HG03575 (cell line): ENCODE data around the gene HTRA2.

Source experiments
- ATAC-seq: cut with Tn5 transposase; IDR thresholded peaks from one replicate; pipeline ENCODE4 v1.9.1; 2021; ENCODE audit not compliant: unreplicated experiment, insufficient number of reproducible peaks, low FRiP score; ENCODE audit errors: extremely low read depth

Gene HTRA2

DNA sequence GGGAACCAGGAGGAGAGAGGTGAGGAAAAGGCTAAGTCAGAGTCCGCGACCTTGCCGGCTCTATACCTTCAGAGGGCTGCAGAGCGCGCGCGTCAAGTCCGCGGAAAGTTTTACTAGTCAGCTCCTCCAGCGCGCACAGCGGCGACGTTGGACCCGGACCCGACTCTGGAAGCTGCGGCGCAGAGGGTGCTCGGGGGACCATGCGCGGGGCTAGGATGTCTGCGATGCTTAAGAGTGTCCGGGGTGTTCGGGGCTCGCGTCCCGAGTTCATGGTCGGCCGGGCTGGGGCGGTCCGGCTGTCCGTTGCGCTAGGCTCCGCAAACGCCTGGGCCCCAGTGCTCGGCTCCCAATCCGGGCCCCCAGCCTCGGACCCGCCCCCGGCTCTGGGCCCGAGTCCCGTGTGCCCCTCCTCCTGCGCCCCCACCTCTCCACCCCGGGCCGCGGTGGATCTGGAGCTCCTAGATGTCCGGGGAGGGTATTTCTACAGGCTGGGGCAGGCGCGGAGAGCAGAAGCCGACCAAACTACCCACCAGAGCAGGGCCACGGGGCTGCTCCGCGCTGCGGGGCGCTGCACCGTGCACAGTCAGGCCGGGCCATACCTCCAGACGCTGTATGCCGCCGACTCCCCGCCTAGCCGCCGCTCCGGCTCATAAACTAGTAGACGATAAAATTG, 30.3 kb upstream of the HTRA2 start, which contains the start of gene LBX2:
Gene LBX2, minus strand, starts transcription at position 337 of the 673 bp plus-strand sequence. Its CDS starts 66 bp downstream, at position 271.
- no peak for ATAC-seq

DNA sequence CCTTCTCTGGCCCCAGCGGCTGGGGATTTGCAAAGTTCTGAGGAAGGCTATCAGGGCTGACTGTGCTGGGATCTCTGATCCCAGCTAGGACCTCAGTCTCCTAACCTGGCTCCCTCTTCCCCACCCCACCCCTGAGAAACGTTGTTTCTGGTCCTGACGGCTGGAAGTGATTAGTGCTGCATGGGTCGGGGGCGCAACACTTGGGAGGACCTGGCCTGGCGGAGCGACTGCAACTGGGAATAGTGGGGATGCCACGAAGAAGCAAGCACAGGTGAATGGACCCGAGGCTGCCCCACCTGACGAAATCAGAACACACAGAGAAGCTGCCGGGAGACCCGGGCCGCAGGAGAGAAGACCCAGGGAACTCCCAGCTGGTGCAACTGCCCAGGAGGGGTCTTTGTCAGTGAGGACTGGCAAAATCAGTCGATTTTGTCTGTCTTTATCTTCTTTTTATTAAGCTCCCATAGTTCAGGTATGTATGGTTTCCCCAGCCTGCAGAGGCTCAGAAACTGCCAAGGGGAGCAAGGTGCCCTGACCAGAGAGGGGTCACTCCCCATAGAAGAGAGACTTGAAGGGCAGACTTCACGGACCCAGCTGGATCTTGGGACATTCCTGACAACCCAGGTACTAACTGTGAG, 29.7 kb upstream of the HTRA2 start:
- no peak for ATAC-seq

DNA sequence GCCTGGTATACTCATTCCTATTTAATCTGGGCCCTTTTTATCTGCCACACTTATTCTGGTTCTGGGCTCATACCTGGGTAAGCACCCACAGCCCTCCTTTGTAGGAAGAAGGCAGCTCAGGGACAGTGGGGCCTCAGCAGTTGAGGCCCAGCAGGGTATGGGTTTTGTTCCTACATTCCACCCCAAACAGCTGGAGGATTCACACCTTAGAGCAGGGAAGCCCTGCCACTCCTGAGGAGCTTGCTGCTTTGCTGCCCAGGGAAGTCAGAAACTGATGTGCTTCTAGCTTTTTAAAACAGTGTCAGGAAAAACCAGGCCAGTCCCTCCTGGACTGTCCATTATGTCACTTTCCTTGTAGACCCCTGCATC, 29.2 kb upstream of the HTRA2 start:
- no peak for ATAC-seq

DNA sequence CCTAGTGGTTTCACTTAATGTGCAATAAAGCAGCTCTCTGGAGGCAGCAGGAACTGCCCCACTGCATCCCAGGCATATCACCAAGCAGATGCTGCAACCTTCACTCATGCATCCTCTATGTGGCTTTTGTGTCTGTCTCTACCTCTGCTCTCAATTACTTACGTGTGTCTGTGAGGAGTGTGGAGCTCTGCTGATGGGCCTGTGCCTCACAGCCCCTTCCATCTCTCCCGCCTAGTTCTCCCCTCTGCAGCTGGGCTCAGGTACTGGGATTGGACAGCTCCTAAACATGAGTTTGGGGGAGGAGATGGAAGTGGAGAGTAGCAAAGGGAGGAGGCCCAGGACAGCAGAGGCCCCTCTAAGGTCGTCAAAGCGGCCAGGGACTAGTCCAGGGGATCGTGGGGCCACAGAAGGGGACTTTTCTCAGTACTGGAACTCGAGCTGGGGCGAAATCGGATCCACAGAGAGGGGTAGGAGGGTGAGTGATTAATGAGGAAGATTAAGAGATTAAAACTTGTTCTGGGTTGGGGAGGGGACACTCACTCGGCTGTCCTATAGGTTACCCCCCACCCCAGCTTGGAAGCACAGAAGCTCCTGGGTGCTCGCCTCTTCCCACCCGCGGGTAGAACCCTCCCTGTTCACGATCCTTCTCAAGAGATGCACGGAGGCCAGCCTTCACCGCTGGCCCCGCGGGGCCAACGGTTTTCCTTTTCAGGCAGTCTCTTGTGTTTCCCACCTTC, 28.2 kb upstream of the HTRA2 start:
- ATAC-seq, result no peak

DNA sequence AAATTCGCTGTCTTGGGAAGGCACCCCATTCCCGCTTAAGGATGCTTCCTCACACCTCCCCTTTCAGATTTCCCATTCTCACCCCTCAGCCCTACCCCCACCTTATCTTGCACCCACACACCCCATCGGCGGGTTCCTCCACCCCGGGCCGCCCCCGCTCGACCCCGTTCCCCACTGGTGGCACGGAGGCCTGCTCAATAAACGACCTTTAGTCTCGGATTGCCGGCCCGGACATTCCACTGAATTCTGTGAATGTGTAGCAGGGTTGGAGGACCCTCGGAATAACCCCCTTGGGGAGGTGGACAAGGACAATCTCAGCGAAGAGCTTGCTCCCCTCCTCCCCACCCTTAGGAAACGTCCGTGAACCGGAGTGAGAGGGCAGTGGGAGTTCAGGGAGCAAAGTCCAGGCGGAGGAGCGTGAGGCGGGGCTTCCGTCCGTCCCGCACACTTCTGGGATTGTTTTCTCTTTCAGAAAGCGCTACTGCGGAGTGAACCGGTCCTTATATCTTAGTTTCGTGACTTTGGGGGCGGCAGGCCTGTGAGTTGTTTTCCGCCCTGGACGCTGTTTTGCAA, 27.5 kb upstream of the HTRA2 start:
- ATAC-seq, result no peak

DNA sequence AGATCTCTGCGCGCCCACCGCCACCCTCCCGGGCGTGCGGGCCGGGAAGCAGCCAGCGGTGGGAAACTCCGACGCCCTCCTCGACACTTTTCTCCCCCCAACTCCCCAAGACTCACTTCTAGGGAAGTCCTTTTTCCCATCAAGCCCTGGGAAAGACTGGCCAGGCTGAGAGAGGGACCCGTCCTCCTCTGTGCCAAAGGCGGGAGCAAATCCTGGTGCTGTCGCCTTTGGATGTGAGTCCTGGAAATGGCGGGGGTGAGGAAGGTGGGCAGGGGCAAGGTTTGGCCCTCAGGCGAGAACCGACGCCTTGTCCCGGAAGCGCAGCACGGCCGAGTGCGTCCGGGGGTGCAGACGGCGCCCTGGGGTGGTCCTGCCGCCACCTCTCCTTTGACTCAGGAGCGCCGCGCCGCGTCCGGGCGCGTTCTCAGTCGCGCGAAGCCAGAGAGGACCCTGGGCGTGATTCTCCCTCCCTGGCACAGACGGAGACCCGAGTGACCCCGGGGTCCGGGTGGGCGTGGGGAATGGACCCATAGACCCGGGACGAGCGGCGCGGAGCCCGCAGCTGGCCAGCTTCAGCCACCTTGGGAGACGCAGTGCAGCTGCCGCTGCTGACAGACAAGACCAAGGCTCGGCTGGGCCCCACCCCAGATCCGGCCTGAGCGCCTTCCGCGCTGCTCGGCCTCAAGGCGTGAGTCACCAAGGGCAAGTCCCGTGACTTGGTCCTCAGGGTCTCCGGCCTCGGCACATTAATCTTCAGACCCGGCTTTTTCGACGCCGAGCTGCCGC, 26.8 kb upstream of the HTRA2 start:
- no peak for ATAC-seq

DNA sequence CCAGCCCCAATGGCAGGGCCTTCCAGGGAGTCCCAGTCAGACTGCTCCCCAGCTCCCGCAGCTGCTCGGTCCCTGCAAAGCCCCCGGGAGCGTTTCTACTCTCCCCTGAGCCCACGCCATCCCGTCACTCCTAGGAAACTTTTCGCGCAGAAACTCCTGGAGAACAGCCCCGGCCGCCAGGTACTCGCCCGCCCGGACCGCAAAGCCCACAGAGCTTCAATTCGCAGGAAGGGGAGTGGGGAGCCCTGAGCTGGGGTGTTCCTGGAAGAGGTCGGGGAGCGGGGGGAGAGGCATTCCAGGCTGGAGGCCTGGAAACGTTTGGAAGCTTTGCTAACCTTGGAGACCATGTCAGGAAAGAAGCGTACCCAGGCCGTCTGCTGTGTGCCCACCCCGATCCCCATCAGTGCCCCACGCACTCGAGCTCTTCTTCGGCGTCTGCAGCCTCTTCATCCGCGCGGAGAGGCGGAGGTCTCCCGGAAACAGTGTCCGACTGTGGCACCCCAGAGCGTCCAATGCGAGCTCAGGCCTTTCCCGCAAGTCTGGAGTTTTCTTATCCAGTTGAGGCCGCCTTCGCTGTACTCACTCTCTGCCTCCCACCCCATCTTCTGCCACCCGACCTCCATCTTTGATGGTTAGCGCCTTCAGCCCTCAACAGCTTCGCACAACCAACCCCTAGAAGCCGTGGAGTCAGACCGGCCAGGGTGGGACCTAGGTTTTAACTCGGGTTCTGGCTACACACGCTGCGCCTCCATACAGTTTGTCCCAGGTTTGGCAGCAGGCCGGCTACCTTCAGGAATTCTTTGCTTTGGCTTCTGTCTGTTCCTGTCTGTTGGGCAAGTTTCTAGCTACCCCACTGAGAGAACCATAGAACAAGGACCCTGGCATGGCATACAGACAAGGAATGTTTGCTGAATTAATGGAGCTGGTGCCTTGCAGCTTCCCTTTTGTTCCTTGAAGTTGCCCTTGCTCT, 25.9 kb upstream of the HTRA2 start:
- ATAC-seq, result no peak

DNA sequence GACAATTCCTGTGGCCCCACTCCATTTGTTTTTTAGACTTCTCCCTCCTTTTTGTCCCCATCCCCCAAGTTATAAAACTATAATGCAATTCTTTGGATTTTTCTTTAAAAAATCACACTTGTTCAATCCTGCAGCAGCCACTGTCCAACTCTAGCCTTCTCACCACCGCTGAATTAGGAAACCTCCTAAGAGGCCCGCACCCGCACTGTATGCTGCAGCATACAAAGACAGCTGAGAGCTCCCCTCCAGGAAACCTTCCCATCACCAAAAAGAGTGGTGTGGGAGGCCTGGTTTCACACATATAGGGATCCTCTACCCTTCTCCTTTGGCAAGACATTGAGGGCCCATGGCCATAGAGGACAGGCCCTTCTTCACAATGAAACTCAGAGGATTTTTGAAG, 25.1 kb upstream of the HTRA2 start:
- no peak for ATAC-seq

DNA sequence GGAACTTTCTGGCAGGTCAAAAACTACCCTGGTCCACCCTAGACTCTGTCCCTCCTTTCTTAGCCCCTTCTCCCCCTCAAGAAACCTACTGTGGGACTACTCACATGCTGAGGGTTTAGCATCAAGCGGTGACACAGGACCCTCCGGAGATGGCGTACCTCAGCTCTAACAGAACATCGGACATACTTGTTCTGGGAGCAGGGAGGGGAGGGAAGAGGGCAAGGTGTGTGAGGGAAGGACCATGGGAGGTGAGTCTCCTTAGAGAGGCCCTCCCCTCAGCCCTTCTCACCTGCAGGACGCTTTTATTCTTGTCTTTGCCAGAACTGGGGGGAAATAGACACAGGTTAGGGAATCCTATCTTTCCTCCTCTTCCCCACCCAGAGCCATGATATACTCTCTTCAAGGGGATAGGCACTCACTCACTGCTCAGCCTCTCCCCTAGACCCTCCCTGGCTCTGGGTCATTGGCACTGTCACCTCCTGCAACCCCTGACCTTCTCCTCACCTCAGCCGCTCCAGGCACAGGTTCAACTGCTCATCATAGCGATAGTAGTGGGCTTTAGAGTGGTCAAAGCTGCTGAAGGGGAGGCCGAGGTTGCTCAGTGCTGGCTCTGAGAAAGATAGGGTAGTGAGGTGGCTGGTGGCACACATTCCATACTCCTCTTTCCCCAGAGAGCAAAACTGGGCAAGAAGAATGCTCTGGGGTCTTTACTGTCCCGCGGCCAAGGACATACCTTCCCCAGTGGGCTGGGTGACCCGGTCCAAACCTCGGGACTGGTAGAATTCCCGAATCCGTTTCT, 24.1 kb upstream of the HTRA2 start:
- ATAC-seq, result no peak

DNA sequence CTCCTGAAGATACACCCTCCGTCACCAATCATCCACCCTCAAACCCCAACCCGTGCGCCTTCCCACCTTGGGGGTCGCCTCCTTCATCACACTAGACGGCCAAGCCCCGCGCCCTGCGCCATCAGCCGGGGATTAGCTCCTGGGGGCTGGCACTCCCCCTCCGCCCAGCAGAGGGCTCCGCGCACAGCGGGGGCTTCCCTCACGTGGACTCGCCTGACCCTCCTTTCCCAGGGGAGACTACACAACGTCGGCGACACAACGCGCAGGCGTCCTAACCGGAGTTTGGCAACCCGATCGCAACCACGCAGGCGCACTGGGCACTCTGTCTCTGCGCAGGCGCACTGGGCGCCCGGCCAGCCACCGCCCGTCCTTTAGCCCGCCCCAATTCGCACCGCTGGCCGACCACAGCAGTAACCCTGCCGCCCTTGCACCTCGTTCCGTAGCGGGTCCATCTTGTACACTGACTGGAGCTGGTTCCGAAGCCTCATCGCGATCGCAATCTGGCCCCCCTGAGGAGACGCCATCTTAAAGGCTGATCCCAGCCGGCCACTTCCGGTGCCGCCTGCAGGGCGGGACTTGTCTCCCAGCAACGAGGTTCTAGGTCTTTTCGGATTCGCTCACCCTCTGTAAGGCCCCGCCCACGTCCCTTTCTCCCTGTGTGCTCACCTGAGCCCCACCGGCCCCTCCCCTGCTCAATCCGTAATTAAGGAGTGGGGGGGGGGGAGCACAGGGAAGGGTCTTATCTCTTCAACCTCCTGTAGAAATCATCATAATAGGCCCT, 22.4 kb upstream of the HTRA2 start, which contains the start of gene PCGF1:
Gene PCGF1, minus strand, starts transcription at position 551 of the 781 bp plus-strand sequence. Its CDS starts 27 bp downstream, at position 524.
- ATAC-seq, result peak; percentile 80

DNA sequence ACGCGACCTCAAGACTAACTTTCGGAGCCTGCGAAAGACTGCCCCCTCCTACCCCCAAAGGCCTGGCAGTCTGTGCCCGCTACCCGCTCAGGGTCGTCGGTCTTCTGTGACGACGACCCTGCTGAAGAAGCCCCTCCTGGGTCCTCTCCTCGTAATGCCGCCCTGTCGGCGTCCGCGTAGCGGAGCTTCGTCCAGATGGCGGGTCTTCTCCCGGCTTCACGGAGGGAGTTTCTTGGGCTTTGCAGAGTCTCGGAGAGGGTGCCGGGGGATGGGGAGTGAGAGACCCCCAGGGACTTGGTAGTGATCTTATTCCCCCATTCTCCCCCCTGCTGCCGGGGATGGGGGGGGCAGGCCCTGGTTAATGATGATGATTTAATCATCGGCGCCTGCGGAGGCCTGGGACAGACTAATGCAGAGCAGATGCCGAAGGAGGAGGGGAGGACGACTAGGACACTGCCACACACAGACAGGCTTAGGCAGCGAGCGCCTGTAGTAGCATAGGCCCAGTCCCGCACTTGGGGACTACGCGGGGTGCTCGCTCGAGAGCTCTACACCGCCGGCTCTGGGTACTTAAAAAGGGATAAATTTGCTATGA, 21.7 kb upstream of the HTRA2 start:
- ATAC-seq, result no peak

DNA sequence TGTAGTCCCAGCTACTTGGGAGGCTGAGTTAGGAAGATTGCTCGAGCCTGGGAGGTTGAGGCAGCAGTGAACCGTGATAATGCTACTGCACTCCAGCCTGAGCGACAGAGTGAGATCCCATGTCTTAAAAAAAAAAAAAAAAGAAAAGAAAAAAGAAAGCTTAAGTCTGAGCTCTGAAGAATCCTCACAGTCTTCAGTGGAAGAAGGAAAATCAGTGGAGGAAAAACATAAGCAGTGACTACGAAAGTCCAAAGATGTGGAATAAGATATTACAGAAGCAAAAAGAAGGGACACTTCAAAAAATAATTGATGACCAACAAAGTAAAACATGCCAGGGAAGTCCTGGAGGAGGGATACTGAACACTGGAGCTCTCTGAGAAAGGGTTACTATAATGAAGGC, 19.5 kb upstream of the HTRA2 start:
- no peak for ATAC-seq

DNA sequence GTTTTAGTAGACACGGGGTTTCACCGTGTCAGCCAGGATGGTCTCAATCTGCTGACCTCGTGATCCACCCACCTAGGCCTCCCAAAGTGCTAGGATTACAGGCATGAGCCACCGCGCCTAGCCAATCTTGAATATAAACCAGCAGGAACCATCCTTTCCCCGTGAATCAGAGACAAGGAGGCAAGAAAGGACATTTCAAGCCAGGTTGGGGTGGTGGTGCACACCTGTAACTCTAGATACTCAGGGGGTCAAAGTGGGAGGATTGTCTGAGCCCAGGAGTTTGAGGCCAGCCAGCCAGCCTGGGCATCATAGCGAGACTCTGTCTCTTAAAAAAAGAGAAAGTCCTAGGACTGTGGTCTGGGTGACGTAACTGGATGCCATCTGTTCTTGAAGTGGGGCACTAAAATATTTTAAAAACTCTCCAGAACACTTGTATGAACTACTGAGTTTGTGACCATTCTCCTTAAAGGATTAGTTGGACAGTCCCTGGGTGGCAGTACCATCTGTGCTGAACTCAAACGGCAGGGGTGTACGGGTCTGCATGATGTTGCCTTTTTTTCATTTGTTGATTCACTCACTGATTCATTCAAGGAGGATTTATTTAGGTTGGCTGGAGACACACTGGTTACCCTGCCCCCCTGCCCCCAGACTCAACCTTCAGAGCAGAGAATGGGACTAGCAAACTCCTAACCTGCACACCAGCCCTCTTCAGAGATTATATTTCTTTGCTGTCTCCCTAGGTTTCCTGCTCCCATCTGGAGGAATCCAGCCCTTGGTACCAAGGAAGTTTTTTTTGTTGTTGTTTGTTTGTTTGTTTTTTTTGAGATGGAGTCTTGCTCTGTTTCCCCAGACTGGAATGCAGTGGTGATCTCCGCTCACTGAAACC, 18.4 kb upstream of the HTRA2 start:
- ATAC-seq, result no peak

DNA sequence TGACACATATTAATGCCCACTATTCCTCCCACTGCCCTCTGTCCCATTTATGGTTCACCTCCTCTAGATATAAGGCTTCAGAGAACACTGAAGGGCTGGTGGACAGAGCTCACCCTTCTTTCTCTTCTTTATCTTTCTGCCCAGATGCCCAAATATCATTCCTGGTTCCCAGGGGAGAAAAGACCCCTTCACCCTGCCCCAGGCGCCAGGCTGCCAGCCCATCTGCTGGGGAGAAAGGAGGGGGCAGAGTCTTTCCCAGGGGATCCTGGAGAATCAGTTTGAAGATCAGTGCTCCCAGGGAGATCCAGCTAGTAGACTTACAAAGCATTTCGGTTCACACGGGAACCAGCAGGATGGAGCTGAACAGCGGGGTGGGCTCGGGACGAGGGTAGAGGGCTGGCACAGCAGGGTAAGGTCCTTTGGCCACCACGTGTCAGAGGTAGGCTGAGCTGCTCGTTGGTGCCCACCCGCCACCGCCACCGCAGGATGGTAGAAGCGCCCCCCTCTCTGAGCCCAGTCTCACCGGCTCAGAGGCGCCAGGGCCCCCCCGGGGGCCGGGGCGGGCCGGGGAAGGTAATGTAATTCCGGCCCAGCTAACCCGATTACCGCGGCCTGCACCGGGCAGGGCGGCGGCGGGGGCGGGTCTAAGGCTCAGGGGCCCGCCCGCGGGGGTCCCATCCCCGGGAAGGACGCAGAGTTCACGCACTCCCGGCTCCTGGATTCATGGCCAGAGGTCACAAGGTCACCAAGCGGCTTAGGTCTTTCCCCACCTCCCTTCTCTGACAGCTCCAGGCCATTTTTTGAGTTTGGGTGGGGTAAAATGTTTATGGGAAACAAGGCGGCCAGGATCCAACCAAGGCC, 16.8 kb upstream of the HTRA2 start:
- no peak for ATAC-seq
